Measurements from ENCODE around the gene UMPS. TPM values are rescaled to one million over a fixed set of nuclear protein-coding genes. Genes with fewer than 3 reads are reported as not detected.

The UMPS gene
- total RNA-seq, 1 donor from 2014 or later: 50.3 TPM

DNA sequence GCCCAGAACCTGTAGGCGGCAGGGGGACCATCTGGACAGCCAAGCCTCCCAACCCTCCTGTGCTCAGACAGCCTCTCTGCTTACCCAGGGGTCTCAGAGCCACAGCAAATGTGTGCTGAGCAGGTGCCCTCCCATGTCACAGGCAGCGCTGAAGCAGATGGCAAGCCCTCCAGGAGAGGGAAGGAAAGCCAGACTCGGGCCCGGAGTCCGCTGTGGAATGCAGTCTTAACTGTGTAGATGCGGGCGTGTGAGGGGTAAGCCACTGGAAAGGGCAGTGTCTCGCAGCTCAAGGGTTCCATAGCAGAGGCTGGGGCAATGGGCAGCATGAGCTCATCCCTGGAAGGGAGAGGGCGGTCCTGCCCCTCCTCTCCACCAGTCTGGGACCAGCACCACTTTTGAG is 45.6 kb downstream of the UMPS start:
- H3K36me3 Mint-ChIP-seq (ENCODE audit: insufficient read depth): peaks cover 13% of the 10 kb centered on the region
- DNase-seq (ENCODE audit: low spot score, unreplicated experiment): no peak
- no peaks in the 10 kb centered on the region for H3K27me3 Mint-ChIP-seq
- TF ChIP-seq, protein P1, sequence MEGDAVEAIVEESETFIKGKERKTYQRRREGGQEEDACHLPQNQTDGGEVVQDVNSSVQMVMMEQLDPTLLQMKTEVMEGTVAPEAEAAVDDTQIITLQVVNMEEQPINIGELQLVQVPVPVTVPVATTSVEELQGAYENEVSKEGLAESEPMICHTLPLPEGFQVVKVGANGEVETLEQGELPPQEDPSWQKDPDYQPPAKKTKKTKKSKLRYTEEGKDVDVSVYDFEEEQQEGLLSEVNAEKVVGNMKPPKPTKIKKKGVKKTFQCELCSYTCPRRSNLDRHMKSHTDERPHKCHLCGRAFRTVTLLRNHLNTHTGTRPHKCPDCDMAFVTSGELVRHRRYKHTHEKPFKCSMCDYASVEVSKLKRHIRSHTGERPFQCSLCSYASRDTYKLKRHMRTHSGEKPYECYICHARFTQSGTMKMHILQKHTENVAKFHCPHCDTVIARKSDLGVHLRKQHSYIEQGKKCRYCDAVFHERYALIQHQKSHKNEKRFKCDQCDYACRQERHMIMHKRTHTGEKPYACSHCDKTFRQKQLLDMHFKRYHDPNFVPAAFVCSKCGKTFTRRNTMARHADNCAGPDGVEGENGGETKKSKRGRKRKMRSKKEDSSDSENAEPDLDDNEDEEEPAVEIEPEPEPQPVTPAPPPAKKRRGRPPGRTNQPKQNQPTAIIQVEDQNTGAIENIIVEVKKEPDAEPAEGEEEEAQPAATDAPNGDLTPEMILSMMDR (IDR thresholded peaks at IDR 0.05; ENCODE audit: unreplicated experiment): no peak
- no peaks in the 10 kb centered on the region for H3K4me1 Mint-ChIP-seq (ENCODE audit: low read depth)
- H3K27ac Mint-ChIP-seq: no peak overlapping the region
- H3K9me3 Mint-ChIP-seq (ENCODE audit: low read depth): no peaks in the 10 kb centered on the region
- H3K4me3 Mint-ChIP-seq (ENCODE audit: low read depth): no peak overlapping the region

DNA sequence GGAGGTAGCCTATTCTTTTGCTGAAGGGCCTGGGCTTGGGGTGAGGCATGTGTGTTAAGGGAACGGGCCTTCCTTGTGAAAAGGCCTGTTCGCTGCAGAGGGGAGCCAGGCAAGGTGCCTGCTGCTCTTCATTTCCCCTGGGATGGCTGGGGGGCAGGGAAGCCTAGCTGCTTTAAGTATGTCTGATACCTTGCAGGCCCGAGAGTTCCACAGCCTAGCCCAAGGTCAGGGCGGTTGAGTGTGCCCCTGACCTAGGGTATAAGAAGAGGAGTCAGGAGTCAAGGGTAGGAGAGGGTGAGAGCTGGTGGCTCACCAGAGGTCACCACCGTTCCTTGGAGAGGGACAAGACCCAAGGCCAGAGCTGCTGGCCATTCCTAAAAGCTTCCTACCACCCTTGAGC is 46.6 kb downstream of the UMPS start:
- Mint-ChIP-seq H3K4me1 (ENCODE audit: low read depth) (no peaks in the 10 kb centered on the region), H3K4me3 (ENCODE audit: low read depth) (no peak overlapping the region), H3K27me3 (no peaks in the 10 kb centered on the region), H3K36me3 (ENCODE audit: insufficient read depth) (peaks cover 11% of the 10 kb centered on the region), H3K9me3 (ENCODE audit: low read depth) (no peaks in the 10 kb centered on the region), H3K27ac (no peak overlapping the region)
- DNase-seq (ENCODE audit: low spot score, unreplicated experiment): no peak
- TF ChIP-seq, protein P1 (IDR thresholded peaks at IDR 0.05; ENCODE audit: unreplicated experiment): no peak

DNA sequence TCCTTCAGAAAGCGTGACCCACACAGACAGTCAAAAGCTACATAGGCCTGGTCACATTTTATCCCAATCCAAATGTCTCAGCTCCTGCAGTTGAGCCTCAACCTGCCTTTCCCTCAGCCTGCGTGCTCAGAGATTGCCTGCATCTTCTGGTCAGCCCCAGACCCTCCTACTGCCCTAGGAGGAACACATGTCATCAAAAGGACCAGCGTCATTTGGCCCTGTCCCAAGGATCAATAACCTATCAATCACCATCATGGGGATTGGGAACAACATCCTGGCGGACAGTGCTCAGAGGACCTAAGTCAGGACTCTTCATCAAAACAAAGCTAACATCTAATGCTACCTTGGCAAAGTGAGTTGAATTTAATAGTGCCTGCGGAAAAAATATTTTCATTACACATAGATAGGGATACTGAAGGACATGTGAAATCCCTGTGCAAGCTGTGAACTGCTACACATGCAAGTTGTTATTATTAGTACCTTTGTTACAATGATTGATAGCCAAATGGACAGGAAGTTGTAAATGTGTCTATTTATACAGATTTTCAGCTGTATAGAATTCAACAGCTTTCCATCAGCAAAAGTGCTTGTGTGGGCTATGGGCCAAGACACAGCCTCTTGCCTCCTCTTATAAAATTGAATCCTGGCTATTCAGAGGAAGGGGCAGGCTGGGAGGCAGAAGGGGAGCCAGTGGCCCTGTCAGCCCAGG is 47.7 kb downstream of the UMPS start:
- Mint-ChIP-seq H3K9me3 (ENCODE audit: low read depth) (no peaks in the 10 kb centered on the region), H3K36me3 (ENCODE audit: insufficient read depth) (peaks cover 10% of the 10 kb centered on the region), H3K27ac (no peak overlapping the region), H3K4me3 (ENCODE audit: low read depth) (no peak overlapping the region), H3K4me1 (ENCODE audit: low read depth) (no peaks in the 10 kb centered on the region), H3K27me3 (no peaks in the 10 kb centered on the region)
- TF ChIP-seq, protein P1 (IDR thresholded peaks at IDR 0.05; ENCODE audit: unreplicated experiment): no peak
- DNase-seq (ENCODE audit: low spot score, unreplicated experiment): no peak

DNA sequence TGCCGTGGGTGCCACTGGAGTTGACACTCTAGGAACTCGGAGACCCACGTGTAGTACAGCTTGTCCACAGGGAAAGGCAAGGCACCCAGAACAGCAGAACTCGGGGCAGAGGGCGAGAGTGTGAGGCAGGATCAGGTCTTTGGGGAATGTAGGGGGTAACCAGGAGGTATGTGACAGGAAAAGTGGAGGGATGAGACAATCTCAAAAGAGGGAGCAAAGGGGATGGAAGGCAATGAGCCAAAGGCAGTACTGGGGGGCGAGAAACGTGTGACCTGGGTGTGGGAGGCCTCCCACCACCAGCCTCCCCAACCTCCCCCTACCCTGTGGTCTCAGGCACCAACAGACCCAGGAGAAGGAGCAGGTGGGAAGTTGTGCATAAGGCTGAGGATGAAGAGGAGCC is 48.9 kb downstream of the UMPS start:
- Mint-ChIP-seq H3K27me3 (no peaks in the 10 kb centered on the region), H3K36me3 (ENCODE audit: insufficient read depth) (peaks cover 8% of the 10 kb centered on the region), H3K27ac (no peak overlapping the region), H3K4me3 (ENCODE audit: low read depth) (no peak overlapping the region), H3K9me3 (ENCODE audit: low read depth) (no peaks in the 10 kb centered on the region), H3K4me1 (ENCODE audit: low read depth) (no peaks in the 10 kb centered on the region)
- TF ChIP-seq, protein P1 (IDR thresholded peaks at IDR 0.05; ENCODE audit: unreplicated experiment): no peak
- DNase-seq (ENCODE audit: low spot score, unreplicated experiment): no peak

DNA sequence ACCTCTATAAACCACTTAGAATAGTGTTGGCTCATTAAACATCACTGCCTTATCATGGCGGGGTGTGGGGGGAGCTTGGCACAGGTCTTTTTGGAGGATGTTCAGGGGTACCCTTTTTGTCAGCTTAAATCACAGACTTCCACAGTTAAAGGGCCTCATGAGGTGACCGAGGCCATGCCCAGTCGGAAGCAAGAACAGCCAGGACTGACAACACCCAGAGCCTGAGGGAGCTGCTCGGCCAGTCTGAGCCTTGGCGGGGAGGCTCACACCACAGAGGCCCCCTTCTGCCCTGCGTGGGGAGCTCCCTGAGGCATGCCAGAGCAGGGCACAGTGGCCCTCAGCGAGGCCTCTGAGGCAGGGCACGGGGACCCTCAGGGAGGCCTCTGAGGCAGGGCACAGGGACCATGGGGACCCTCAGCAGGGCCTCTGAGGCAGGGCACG is 49.5 kb downstream of the UMPS start:
- Mint-ChIP-seq H3K4me3 (ENCODE audit: low read depth) (no peak overlapping the region), H3K4me1 (ENCODE audit: low read depth) (no peaks in the 10 kb centered on the region), H3K27me3 (no peaks in the 10 kb centered on the region), H3K27ac (no peak overlapping the region), H3K9me3 (ENCODE audit: low read depth) (no peaks in the 10 kb centered on the region), H3K36me3 (ENCODE audit: insufficient read depth) (peaks cover 6% of the 10 kb centered on the region)
- DNase-seq (ENCODE audit: low spot score, unreplicated experiment): no peak
- TF ChIP-seq, protein P1 (IDR thresholded peaks at IDR 0.05; ENCODE audit: unreplicated experiment): no peak

Data from progenitor cell of endocrine pancreas (in vitro differentiated cells).